Omental fat pad (tissue), 4 donors: Measurements from ENCODE around the gene CLP1. TPM values are rescaled to one million over a fixed set of nuclear protein-coding genes. Genes with fewer than 3 reads are reported as not detected.

Experiments used
- ATAC-seq: fragments of 150-250 bp; one replicate; pipeline ENCODE4 v1.9.1; 2016; ENCODE audit warnings: mild to moderate bottlenecking, moderate library complexity; ENCODE audit not compliant: low FRiP score
- DNase-seq: peaks from one replicate; pipeline ENCODE4 v3.0.0-alpha.2; 2019; ENCODE audit warnings: low spot score
- CTCF ChIP-seq, 3 donors: fragments of 450-650 bp; IDR thresholded peaks; one replicate each; pipeline ENCODE4 v1.5.1; 2016 to 2017; ENCODE audit warnings: antibody characterized with exemption in 3 of 3, mild to moderate bottlenecking in 3 of 3, moderate library complexity in 2 of 3
- total RNA-seq, 4 donors: library from RNA; depleted of rRNA; stranded (reverse); fragments of >200 nt; gene quantifications; one replicate each; pipeline ENCODE4 v1.1.0, GENCODE V29; 2016

Gene CLP1
- total RNA-seq, 4 donors from 2014 or later = 12.3 to 26.1 (median 15.7) TPM

GRCh38 chr11:57634311-57634710 is 23.3 kb upstream of the CLP1 start:
- ATAC-seq (no peak), DNase-seq (no peak)
- no peak for TF ChIP-seq CTCF (IDR thresholded peaks at IDR 0.05)

GRCh38 chr11:57635246-57635645 is 22.3 kb upstream of the CLP1 start:
- DNase-seq = no peak
- no peak for TF ChIP-seq CTCF (IDR thresholded peaks at IDR 0.05)

GRCh38 chr11:57637626-57638004 is 19.9 kb upstream of the CLP1 start:
- DNase-seq (no peak), ATAC-seq (peak; percentile 13)
- no peak for TF ChIP-seq CTCF (IDR thresholded peaks at IDR 0.05)

More at GRCh38 chr11:57635246-57635645, 22.3 kb upstream of the CLP1 start:
- no peak for ATAC-seq

GRCh38 chr11:57638005-57638781 is 19.4 kb upstream of the CLP1 start:
- peak; percentile 77 for ATAC-seq
- DNase-seq = no peak
- no peak for TF ChIP-seq CTCF (IDR thresholded peaks at IDR 0.05)

GRCh38 chr11:57638811-57639320 is 18.7 kb upstream of the CLP1 start:
- no peak for DNase-seq
- ATAC-seq = no peak

GRCh38 chr11:57639321-57640067 is 18.1 kb upstream of the CLP1 start:
- ATAC-seq (no peak), DNase-seq (no peak)
- no peak for TF ChIP-seq CTCF (IDR thresholded peaks at IDR 0.05)

More at GRCh38 chr11:57638811-57639320, 18.7 kb upstream of the CLP1 start:
- TF ChIP-seq CTCF (IDR thresholded peaks at IDR 0.05) = no peak
